HCT116 (cell line): ENCODE results near the gene IMPA2.

Experiments used
- CTCF ChIP-seq, 3 experiments: fragments of 200-600 bp in 1 of 3; sonication (generic) in 1 of 3; IDR thresholded peaks in 2 of 3; conservative IDR thresholded peaks in 1 of 3; 2 replicates each; pipeline ENCODE4 v1.5.1; 2012 to 2017; ENCODE audit warnings: low read depth in 2 of 3, low read length in 2 of 3, antibody characterized with exemption in 1 of 3, borderline replicate concordance in 1 of 3, control low read depth in 1 of 3, mild to moderate bottlenecking in 1 of 3, mixed read lengths in 1 of 3, mixed run types in 1 of 3, moderate library complexity in 1 of 3; ENCODE audit not compliant: insufficient read depth in 1 of 3
- JUND ChIP-seq: IDR thresholded peaks from 2 replicates; pipeline ENCODE4 v1.6.1; 2012
- POLR2A ChIP-seq: IDR thresholded peaks from 2 replicates; pipeline ENCODE4 v1.7.0; 2011; ENCODE audit warnings: borderline replicate concordance; ENCODE audit not compliant: insufficient read depth, insufficient read length; ENCODE audit errors: extremely low read depth
- POLR2AphosphoS5 ChIP-seq: IDR thresholded peaks from 2 replicates; pipeline ENCODE4 v1.6.1; 2011; ENCODE audit warnings: mild to moderate bottlenecking, low read depth, low read length, moderate library complexity
- RAD21 ChIP-seq: IDR thresholded peaks from 2 replicates; pipeline ENCODE4 v1.6.1; 2012; ENCODE audit warnings: low read depth, mild to moderate bottlenecking
- SRF ChIP-seq: IDR thresholded peaks from 2 replicates; pipeline ENCODE4 v1.6.1; 2012; ENCODE audit warnings: low read depth
- YY1 ChIP-seq: IDR thresholded peaks from 2 replicates; pipeline ENCODE4 v1.6.1; 2011; ENCODE audit warnings: low read length, low read depth, moderate library complexity, mild to moderate bottlenecking; ENCODE audit not compliant: insufficient replicate concordance; ENCODE audit errors: extremely low read depth
- TF ChIP-seq, protein P1 (sequence below): IDR thresholded peaks from 2 replicates; pipeline ENCODE4 v1.6.1; 2012; ENCODE audit warnings: low read depth
- TF ChIP-seq, protein P2 (sequence below): IDR thresholded peaks from 2 replicates; pipeline ENCODE4 v1.6.1; 2012

- TF ChIP-seq CTCF (IDR thresholded peaks at IDR 0.05 in 2 of 3, conservative IDR thresholded peaks at IDR 0.05 in 1 of 3; ENCODE audit: borderline replicate concordance in 1 of 3, insufficient read depth in 1 of 3, low read depth in 2 of 3, low read length in 2 of 3) (no peak), POLR2A (no peak), YY1 (no peak), POLR2AphosphoS5 (no peak), RAD21 (no peak), JUND (no peak), SRF (no peak)
- TF ChIP-seq, protein P1, sequence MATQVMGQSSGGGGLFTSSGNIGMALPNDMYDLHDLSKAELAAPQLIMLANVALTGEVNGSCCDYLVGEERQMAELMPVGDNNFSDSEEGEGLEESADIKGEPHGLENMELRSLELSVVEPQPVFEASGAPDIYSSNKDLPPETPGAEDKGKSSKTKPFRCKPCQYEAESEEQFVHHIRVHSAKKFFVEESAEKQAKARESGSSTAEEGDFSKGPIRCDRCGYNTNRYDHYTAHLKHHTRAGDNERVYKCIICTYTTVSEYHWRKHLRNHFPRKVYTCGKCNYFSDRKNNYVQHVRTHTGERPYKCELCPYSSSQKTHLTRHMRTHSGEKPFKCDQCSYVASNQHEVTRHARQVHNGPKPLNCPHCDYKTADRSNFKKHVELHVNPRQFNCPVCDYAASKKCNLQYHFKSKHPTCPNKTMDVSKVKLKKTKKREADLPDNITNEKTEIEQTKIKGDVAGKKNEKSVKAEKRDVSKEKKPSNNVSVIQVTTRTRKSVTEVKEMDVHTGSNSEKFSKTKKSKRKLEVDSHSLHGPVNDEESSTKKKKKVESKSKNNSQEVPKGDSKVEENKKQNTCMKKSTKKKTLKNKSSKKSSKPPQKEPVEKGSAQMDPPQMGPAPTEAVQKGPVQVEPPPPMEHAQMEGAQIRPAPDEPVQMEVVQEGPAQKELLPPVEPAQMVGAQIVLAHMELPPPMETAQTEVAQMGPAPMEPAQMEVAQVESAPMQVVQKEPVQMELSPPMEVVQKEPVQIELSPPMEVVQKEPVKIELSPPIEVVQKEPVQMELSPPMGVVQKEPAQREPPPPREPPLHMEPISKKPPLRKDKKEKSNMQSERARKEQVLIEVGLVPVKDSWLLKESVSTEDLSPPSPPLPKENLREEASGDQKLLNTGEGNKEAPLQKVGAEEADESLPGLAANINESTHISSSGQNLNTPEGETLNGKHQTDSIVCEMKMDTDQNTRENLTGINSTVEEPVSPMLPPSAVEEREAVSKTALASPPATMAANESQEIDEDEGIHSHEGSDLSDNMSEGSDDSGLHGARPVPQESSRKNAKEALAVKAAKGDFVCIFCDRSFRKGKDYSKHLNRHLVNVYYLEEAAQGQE, result no peak
- TF ChIP-seq, protein P2, sequence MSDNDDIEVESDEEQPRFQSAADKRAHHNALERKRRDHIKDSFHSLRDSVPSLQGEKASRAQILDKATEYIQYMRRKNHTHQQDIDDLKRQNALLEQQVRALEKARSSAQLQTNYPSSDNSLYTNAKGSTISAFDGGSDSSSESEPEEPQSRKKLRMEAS, result no peak
Observed at GRCh38 chr18:11985586-11985985, 4.3 kb downstream of the IMPA2 start.
